Measurements from ENCODE around the gene MEIS1.
"Not testable (repeated sequence)": the region's sequence is repeated elsewhere in the genome, so short reads cannot be mapped to it uniquely, and the experiment has no call there.

Gene MEIS1

GRCh38 chr2:66467718-66468117, 32.8 kb downstream of the MEIS1 start:
- DNase-seq (ENCODE audit: low read depth): no peak

GRCh38 chr2:66469214-66469902, 34.4 kb downstream of the MEIS1 start:
- no peak for DNase-seq (ENCODE audit: low read depth)

- no peak for DNase-seq (ENCODE audit: low read depth)
Measured at GRCh38 chr2:66470199-66470598, 35.3 kb downstream of the MEIS1 start.

DNA sequence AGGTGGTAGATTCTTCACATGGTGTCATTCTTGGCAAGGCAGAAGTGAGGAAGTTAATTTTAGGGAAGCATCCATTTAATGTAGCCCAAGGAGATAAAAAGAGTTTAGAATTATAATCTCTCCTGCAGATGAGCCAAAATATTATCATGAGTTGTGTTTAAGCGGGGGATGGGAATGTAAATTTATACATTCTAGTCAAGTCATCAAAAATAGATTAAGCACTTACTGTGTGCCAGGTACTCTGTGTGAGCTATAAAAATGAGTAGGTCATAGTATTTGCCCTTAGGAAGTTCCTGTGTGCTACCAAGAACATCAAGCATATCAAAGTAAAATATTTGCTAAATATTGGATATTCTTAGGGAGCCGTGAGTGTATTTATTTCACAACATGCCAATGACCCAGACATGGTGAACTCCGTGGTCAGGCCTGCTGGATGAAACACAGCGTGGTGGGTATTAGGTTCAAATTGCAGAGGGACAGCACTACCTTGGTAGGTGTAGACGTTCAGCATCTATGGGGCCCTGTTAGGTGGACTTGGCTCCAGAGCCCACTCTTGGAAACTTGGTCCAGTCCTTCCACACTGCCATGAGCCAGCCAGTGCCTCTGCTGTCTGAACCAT, 37.4 kb downstream of the MEIS1 start:
- no peak for DNase-seq (ENCODE audit: low read depth)

- DNase-seq (ENCODE audit: low read depth): no peak
Measured at GRCh38 chr2:66477135-66477842, 42.4 kb downstream of the MEIS1 start.

GRCh38 chr2:66478299-66478698, 43.4 kb downstream of the MEIS1 start:
- DNase-seq (ENCODE audit: low read depth): no peak

DNA sequence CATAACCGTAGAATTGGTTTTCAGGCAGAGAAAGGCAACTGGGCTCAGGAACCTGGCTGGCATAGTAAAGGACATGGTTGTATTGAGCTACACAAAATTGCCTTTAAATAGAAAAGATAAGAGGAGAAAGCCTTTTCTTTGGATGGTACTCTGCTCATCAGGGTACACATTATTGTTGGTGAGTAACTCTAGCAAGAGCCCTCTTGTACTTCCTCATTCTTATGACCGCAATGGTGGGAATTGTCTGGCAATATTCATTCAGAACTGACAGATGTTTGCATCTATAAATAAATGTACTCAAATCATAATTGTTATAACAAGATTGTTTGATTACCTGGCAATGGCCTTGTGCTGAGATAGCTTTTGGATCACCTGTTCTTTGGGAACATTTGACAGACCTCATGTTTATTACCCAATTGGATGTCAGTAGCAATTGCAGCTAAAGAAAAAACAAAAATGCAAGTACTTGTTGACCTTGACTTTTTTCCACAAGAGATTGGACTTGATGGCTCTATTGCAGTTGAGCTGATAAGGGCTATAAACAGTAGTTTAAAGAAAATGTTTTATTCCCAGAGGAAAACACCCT, 43.9 kb downstream of the MEIS1 start:
- no peak for DNase-seq (ENCODE audit: low read depth)

DNA sequence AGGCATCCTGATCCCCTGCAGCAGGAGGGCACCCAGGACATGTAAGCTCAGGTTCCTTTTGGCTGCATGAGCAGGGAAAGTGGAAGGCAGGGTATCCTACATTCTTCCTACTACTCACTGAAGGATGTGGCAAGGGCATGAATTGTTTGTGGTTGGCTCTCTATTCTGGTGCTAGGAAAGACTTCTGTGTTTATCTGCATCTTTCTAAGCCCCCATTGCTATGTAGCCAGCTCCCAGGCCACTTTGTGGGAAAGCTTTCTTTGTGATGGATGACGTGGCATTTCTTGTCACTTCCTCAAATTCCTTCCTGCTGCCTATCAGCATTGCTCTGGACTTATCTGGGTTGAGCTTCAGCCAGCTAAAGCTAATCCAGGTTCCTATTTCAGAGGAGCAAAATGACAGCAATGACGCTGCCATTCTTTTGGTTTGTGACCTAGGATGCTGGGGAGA, 46.2 kb downstream of the MEIS1 start:
- no peak for DNase-seq (ENCODE audit: low read depth)

DNA sequence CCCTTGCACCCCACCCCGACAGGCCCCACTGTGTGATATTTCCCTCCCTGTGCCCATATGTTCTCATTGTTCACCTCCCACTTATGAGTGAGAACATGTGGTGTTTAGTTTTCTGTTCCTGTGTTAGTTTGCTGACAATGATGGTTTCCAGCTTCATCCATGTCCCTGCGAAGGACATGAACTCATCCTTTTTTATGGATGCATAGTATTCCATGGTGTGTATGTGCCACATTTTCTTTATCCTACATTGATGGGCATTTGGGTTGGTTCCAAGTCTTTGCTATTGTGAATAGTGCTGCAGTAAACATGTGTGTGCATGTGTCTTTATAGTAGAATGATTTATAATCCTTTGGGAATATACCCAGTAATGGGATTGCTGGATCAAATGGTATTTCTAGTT, 50.3 kb downstream of the MEIS1 start:
- DNase-seq (ENCODE audit: low read depth): not testable (repeated sequence)

- no peak for DNase-seq (ENCODE audit: low read depth)
Measured at GRCh38 chr2:66488946-66489345, 54.0 kb downstream of the MEIS1 start.

DNA sequence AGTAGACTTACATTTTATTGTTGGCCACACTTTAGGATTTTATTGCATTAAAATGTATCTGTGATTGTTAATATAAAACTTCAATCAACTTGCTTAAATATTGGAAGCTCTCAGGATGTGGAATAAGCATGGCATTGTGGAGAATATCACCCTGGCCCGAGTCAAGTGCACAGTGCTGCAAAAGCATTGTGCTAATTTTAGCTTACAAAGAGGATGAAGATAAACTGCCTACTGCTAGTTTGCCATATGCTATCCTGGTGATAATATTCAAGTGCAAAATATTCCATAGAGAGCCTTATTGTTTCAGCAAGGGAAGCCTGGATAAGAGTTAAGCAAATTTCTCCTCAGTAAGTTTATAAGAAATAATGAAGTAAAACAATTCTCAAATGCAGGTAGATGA, 54.5 kb downstream of the MEIS1 start:
- DNase-seq (ENCODE audit: low read depth): no peak

- no peak for DNase-seq (ENCODE audit: low read depth)
Measured at GRCh38 chr2:66490588-66491001, 55.7 kb downstream of the MEIS1 start.

DNA sequence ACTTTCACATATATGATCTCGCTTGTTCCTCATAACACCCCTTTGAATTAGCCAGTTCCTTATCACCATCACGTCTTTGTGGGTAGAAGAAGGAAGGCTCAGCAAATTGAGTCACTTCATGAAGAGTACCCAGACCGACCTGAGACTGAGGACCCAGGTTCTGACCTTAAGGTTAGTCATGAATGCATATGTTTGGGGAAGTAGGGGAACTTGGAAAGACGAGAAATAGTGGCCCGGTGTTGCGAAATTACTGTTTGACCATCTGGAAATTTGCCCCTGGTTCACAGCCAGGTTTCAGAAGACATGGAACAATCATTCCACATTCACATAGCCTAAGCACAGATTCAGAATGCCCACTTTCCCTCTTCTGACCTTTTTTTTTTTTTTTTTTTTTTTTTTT, 59.8 kb downstream of the MEIS1 start:
- DNase-seq (ENCODE audit: low read depth): no peak

GRCh38 chr2:66495788-66496640, 61.1 kb downstream of the MEIS1 start:
- no peak for DNase-seq (ENCODE audit: low read depth)

DNA sequence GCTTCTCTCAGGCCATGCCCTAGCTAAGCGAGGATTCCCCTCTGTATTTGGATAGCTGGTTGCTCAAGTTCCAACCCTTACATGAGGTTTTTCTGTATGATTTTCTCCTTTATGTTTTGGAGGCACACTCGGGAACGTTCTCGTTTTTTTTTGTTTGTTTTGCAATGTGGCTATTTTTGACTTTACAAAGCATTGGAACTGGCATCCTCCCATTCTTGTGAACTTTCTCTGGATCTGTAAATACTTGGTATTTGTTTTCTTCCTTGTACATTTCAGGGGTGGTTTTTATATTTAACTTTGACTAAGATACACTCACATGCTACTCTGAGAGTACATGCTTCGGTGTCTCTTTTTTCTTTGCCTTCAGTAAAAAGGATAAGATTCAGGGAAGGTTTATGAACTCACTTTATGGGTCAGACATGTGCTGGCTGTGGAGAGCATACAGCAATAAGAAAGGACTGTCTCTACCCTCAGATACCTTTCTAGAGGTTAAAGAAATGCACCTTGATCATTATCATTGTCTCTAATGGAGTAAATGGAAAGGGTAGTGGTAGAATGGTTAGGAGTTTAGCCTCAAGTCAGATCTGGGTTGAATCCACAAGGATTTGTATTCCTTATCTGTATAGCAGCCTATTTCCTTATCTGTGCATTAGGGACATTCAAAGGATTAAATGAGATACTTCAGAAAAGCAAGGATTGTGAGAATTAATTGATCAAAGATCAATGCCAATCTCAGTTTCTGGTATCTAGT, 61.9 kb downstream of the MEIS1 start:
- DNase-seq (ENCODE audit: low read depth): no peak

GRCh38 chr2:66497431-66498288, 62.7 kb downstream of the MEIS1 start:
- DNase-seq (ENCODE audit: low read depth): no peak

DNA sequence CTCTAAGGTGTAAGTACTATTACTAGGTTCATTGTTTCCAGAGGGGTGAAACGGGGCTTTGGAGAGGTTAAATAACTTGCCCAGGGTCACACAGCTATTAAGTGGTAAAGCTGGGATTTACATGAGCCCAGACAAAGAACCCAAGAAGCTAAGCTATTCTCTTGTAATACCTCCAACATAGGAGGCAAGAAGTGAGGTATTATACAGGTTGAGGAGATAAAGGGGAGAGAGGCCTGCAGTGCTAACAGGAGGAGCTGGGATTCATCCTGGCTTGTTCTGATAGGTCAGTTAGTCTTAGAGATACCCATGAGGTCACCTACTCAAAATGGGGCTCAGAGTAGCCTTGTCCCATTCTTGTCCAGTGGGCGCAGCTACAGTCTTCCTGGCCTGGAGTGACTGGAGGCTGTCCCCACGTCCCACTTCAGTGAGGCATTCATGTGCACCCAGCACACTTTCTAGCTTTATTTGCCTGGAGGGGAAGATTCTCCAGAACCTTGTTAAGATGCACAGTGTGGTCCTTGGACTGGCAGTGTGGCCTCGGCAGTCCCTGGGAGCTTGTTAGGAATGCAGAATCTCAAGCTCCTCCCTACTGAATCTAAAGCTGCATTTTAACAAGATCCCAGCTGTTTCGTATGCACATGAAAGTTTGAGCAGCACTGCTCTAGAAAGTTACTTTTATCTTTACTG, 63.5 kb downstream of the MEIS1 start:
- DNase-seq (ENCODE audit: low read depth): no peak

- no peak for DNase-seq (ENCODE audit: low read depth)
Measured at GRCh38 chr2:66501267-66501666, 66.3 kb downstream of the MEIS1 start.

DNA sequence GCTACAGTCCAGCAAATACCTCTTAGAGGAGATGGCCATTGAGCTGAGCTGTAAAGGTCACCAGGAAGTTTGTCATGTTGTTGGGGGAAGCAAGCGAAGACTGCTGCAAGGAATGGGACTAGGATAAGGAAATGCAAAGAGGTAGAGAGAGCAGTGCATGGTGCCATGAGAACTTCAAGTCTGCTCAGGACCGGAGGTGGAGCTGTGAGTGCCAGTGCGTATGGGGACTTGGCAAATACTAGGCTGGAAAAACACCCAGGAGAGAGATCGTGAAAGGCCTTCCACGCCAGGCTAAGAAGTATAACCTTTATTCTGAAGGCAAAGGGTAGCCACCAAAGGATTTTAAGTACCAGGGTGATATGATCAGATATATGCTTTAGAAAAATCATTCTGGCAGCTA, 71.3 kb downstream of the MEIS1 start:
- DNase-seq (ENCODE audit: low read depth): no peak
